HepG2 (cell line): Measurements from ENCODE around the gene B3GNT2. TPM values are rescaled to one million over a fixed set of nuclear protein-coding genes. Genes with fewer than 3 reads are reported as not detected.

Experiments
- ATAC-seq: fragments of 200-7000 bp; cut with Tn5 transposase; 3 replicates; pipeline ENCODE4 v1.9.1; 2020; ENCODE audit warnings: mild to moderate bottlenecking, moderate library complexity
- BruUV-seq: library from RNA; stranded (reverse); fragments of 400-500 nt; replicated peaks from 2 replicates; lab custom pipeline; 2021; lab: Mats Ljungman, UMichigan
- CTCF ChIA-PET: fragments of 300-600 bp; formaldehyde crosslinking; extraction: SDS; loops from one replicate; lab custom pipeline; 2021; ENCODE audit warnings: low total read pairs, inconsistent platforms, low intra/inter-chr PET ratio; lab: Yijun Ruan, JAX
- POLR2A ChIA-PET: fragments of 350-600 bp; sonication (Branson Sonifier 250); formaldehyde crosslinking; loops from one replicate; lab custom pipeline; 2020; ENCODE audit warnings: antibody characterized with exemption, inconsistent platforms; lab: Yijun Ruan, JAX
- DNase-seq: peaks from one replicate; pipeline ENCODE4 v3.0.0-alpha.2; 2015; ENCODE audit warnings: low spot score
- FAIRE-seq: peaks from 3 replicates; lab custom pipeline; 2011; peaks lifted over from hg19 to GRCh38; lab: Jason Lieb, UNC
- H2AFZ ChIP-seq: one replicate; pipeline ENCODE4 v1.6.1; 2011; ENCODE audit warnings: low read length, inconsistent platforms
- H3K27ac ChIP-seq: fragments of 300-600 bp; 3 replicates; pipeline ENCODE4 v1.8.0; 2011; ENCODE audit warnings: mixed run types, mild to moderate bottlenecking, mixed read lengths, low read length, inconsistent platforms; ENCODE audit not compliant: insufficient read depth; ENCODE audit errors: extremely low read length
- H3K27me3 ChIP-seq, 2 experiments: fragments of 200-600 bp in 1 of 2; 2 replicates in 1 of 2; 3 replicates in 1 of 2; pipeline versions ENCODE4 v1.6.0 to v1.8.0; 2011; ENCODE audit warnings: low read length in 2 of 2, mild to moderate bottlenecking in 2 of 2, moderate library complexity in 2 of 2, inconsistent platforms in 1 of 2; ENCODE audit not compliant: insufficient read depth in 2 of 2, control insufficient read depth in 1 of 2
- H3K36me3 ChIP-seq, 2 experiments: fragments of 200-600 bp in 1 of 2; replicated peaks in 1 of 2; 2 replicates in 1 of 2; 3 replicates in 1 of 2; pipeline versions ENCODE4 v1.5.1 to v1.8.0; 2011; ENCODE audit warnings: low read length in 2 of 2, inconsistent platforms in 1 of 2; ENCODE audit not compliant: insufficient read depth in 2 of 2, control insufficient read depth in 1 of 2
- H3K4me1 ChIP-seq: 2 replicates; pipeline ENCODE4 v1.5.1; 2012; ENCODE audit warnings: low read length, inconsistent platforms; ENCODE audit not compliant: insufficient read depth
- H3K4me2 ChIP-seq: 2 replicates; pipeline ENCODE4 v1.6.0; 2011; ENCODE audit warnings: low read depth, low read length, inconsistent platforms
- H3K4me3 ChIP-seq, 3 experiments: fragments of 200-600 bp in 1 of 3; sonication (generic), shearing (Covaris generic) in 1 of 3; replicated peaks in 1 of 3; 2 replicates each; pipeline ENCODE4 v1.5.1; 2011 to 2016; ENCODE audit warnings: low read length in 3 of 3, inconsistent platforms in 2 of 3, low read depth in 2 of 3, mild to moderate bottlenecking in 2 of 3, control low read depth in 1 of 3, mixed read lengths in 1 of 3; ENCODE audit not compliant: insufficient read depth in 1 of 3
- H3K79me2 ChIP-seq: one replicate; pipeline ENCODE4 v1.6.1; 2011; ENCODE audit warnings: low read length, inconsistent platforms; ENCODE audit not compliant: insufficient read depth
- H3K9ac ChIP-seq: 2 replicates; pipeline ENCODE4 v1.6.0; 2011; ENCODE audit warnings: mild to moderate bottlenecking, low read depth, low read length, inconsistent platforms; ENCODE audit not compliant: insufficient read depth
- H3K9me3 ChIP-seq: 2 replicates; pipeline ENCODE4 v1.5.1; 2012; ENCODE audit warnings: mild to moderate bottlenecking, low read length
- H4K20me1 ChIP-seq: 2 replicates; pipeline ENCODE4 v1.6.0; 2011; ENCODE audit warnings: inconsistent platforms, mild to moderate bottlenecking, low read length, moderate library complexity; ENCODE audit not compliant: insufficient read depth
- ATRX ChIP-seq: sonication (generic); formaldehyde crosslinking; IDR thresholded peaks from 2 replicates; pipeline ENCODE4 v1.4.0; 2020; ENCODE audit warnings: missing genetic modification reagents, borderline replicate concordance
- DBP ChIP-seq: sonication (generic); formaldehyde crosslinking; IDR thresholded peaks from 2 replicates; pipeline ENCODE4 v1.4.0; 2020; ENCODE audit warnings: missing genetic modification reagents; ENCODE audit errors: not compliant biosample characterization
- ETV5 ChIP-seq: IDR thresholded peaks from 2 replicates; pipeline ENCODE4 v1.6.1; 2018; ENCODE audit warnings: missing biosample characterization, missing genetic modification reagents, inconsistent platforms, borderline replicate concordance
- IRF9 ChIP-seq: sonication (generic); formaldehyde crosslinking; IDR thresholded peaks from 2 replicates; pipeline ENCODE4 v1.8.0; 2022; ENCODE audit warnings: missing genetic modification reagents, mild to moderate bottlenecking, borderline replicate concordance
- MIXL1 ChIP-seq: IDR thresholded peaks from 2 replicates; pipeline ENCODE4 v1.6.1; 2016
- MTF2 ChIP-seq: sonication (generic); formaldehyde crosslinking; IDR thresholded peaks from 2 replicates; pipeline ENCODE4 v1.5.0; 2020; ENCODE audit warnings: missing genetic modification reagents, borderline replicate concordance
- NCOA1 ChIP-seq: sonication (generic); formaldehyde crosslinking; IDR thresholded peaks from 2 replicates; pipeline ENCODE4 v1.9.0; 2021; ENCODE audit warnings: missing genetic modification reagents
- POLR2AphosphoS5 ChIP-seq: IDR thresholded peaks from 2 replicates; pipeline ENCODE4 v1.6.1; 2012; ENCODE audit warnings: low read depth, low read length
- SRF ChIP-seq: IDR thresholded peaks from 2 replicates; pipeline ENCODE4 v1.6.1; 2011; ENCODE audit warnings: mild to moderate bottlenecking, low read depth, low read length, moderate library complexity
- ZNF572 ChIP-seq: sonication (generic); formaldehyde crosslinking; IDR thresholded peaks from 2 replicates; pipeline ENCODE4 v1.5.1; 2020; ENCODE audit warnings: mild to moderate bottlenecking, missing genetic modification reagents
- ZNF713 ChIP-seq: sonication (generic); formaldehyde crosslinking; IDR thresholded peaks from 2 replicates; pipeline ENCODE4 v1.4.0; 2020; ENCODE audit warnings: mild to moderate bottlenecking, missing genetic modification reagents
- ZNF883 ChIP-seq: sonication (generic); formaldehyde crosslinking; IDR thresholded peaks from 2 replicates; pipeline ENCODE4 v1.5.1; 2020; ENCODE audit warnings: mild to moderate bottlenecking, missing genetic modification reagents; ENCODE audit errors: not compliant biosample characterization
- WGBS: methylation state at CpG from one replicate; pipeline ENCODE4 v1.1.6; 2017; ENCODE audit warnings: low lambda C conversion rate; 5-methylcytosine and 5-hydroxymethylcytosine counted together
- in situ Hi-C: cut with HindIII; loops from 2 replicates; pipeline ENCODE4 v1.10.0; 2017; ENCODE audit warnings: low pct_unique_long_range_greater_than_20kb; ENCODE audit not compliant: extremely low pct_ligation_motif_present
- intact Hi-C: fragments of 100-400 bp; cut with micrococcal nuclease; formaldehyde crosslinking; loops from one replicate; pipeline ENCODE4 v1.10.0; 2022; ENCODE audit not compliant: unreplicated experiment
- polyA plus RNA-seq, 8 experiments: library from polyadenylated mRNA; depleted of rRNA in 3 of 8; stranded (reverse) in 7 of 8; unstranded in 1 of 8; fragments of >200 nt; fragmentation: Illumina TruSeq in 4 of 8; extraction: Trizol in 4 of 8; gene quantifications; 2 replicates each; pipeline versions ENCODE4 v1.2.1 to v1.2.3, GENCODE V29; 2011 to 2016; ENCODE audit warnings: low read depth in 4 of 8, missing spikeins in 1 of 8, mixed read lengths in 1 of 8; ENCODE audit not compliant: insufficient read depth in 1 of 8
- total RNA-seq, 5 experiments: library from RNA; depleted of rRNA; stranded (reverse); fragments of >200 nt; fragmentation: Illumina TruSeq; extraction: Trizol; gene quantifications; 2 replicates each; pipeline ENCODE4 v1.2.3, GENCODE V29; 2016; ENCODE audit warnings: low read depth in 1 of 5
- TF ChIP-seq, protein P1 (sequence below): IDR thresholded peaks from 2 replicates; pipeline ENCODE4 v1.6.1; 2016; ENCODE audit warnings: mild to moderate bottlenecking, missing biosample characterization, missing genetic modification reagents
- TF ChIP-seq, protein P2 (sequence below): sonication (generic); formaldehyde crosslinking; IDR thresholded peaks from 2 replicates; pipeline ENCODE4 v1.4.0; 2020; ENCODE audit warnings: mild to moderate bottlenecking, low read depth, missing genetic modification reagents
- TF ChIP-seq, protein P3 (sequence below): sonication (generic); formaldehyde crosslinking; IDR thresholded peaks from 2 replicates; pipeline ENCODE4 v1.5.1; 2020; ENCODE audit warnings: missing genetic modification reagents, mild to moderate bottlenecking, borderline replicate concordance

B3GNT2 gene
- total and polyA plus RNA-seq, 2 of the 13 experiments (the other 11 are each of a cell fraction or from before 2014, with no cell fraction given): 26.3 to 28.5 TPM

DNA sequence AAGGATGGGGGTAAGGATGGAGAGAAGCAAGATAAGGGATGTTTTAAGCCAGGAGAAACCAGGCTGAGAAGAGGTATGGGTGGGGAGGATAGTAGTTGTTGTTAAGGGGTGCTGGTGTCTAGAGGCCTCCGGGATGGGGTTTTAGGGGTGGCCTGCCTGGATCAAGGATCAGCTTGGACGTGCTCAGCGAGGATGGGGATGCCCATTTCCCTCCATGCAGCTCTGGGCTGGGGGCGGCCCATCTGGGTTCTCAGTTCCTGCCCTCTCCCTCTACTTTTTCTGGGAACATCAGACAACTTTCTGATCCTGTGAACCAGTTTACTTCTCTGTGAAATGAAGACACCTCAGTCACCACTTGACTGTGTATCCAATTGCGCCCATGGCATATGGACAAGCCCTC is 10.1 kb downstream of the B3GNT2 start:
- H3K4me2 ChIP-seq: no peak overlapping the region
- H3K79me2 ChIP-seq: peaks cover 98% of the 10 kb centered on the region
- no peak for DNase-seq
- peaks cover 97% of the 10 kb centered on the region for H4K20me1 ChIP-seq
- WGBS: 98% methylated on average over 5 of the region's 5 CpGs
- no peak overlapping the region for H2AFZ ChIP-seq
- no peak for FAIRE-seq
- intact Hi-C loops: no loop called here
- H3K4me3 ChIP-seq: no peak overlapping the region
- no TSS peak for BruUV-seq
- peaks cover 0 to 3% of the 10 kb centered on the region in 2 experiments; a peak in 1 of 5 replicates for H3K36me3 ChIP-seq
- H3K9me3 ChIP-seq: no peaks in the 10 kb centered on the region
- ATAC-seq: no peak
- H3K27ac ChIP-seq: no peak overlapping the region
- POLR2A ChIA-PET: no interaction called here
- peaks cover 54% of the 10 kb centered on the region for H3K4me1 ChIP-seq
- TF ChIP-seq MTF2 (CRISPR knock-in tag) (no peak), NCOA1 (no peak), POLR2AphosphoS5 (no peak), ZNF713 (CRISPR knock-in tag) (no peak), ZNF572 (no peak), DBP (no peak), ATRX (CRISPR knock-in tag) (no peak), SRF (no peak)
- TF ChIP-seq, protein P1, sequence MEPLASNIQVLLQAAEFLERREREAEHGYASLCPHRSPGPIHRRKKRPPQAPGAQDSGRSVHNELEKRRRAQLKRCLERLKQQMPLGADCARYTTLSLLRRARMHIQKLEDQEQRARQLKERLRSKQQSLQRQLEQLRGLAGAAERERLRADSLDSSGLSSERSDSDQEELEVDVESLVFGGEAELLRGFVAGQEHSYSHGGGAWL (CRISPR knock-in tag): no peak
- no peak overlapping the region for H3K9ac ChIP-seq
- CTCF ChIA-PET: no interaction called here
- in situ Hi-C loops: no loop called here
- no peaks in the 10 kb centered on the region for H3K27me3 ChIP-seq

- ChIA-PET CTCF (no interaction called here), POLR2A (no interaction called here)
- peaks cover 54% of the 10 kb centered on the region for H3K4me1 ChIP-seq
- 96% methylated on average over 10 of the region's 10 CpGs for WGBS
- H3K36me3 ChIP-seq: peaks cover 0 to 6% of the 10 kb centered on the region in 2 experiments; a peak in 1 of 5 replicates
- no peaks in the 10 kb centered on the region for H3K27me3 ChIP-seq
- FAIRE-seq (no peak), DNase-seq (no peak), ATAC-seq (no peak)
- no peak overlapping the region for H2AFZ ChIP-seq
- H3K9ac ChIP-seq: no peak overlapping the region
- no peak overlapping the region for H3K4me3 ChIP-seq
- peaks cover 97% of the 10 kb centered on the region for H4K20me1 ChIP-seq
- H3K4me2 ChIP-seq: no peak overlapping the region
- H3K79me2 ChIP-seq: peaks cover 98% of the 10 kb centered on the region
- H3K9me3 ChIP-seq: no peaks in the 10 kb centered on the region
- H3K27ac ChIP-seq: no peak overlapping the region
- intact Hi-C loops: no loop called here
- no TSS peak for BruUV-seq
- in situ Hi-C loops: no loop called here
- TF ChIP-seq, protein P2, sequence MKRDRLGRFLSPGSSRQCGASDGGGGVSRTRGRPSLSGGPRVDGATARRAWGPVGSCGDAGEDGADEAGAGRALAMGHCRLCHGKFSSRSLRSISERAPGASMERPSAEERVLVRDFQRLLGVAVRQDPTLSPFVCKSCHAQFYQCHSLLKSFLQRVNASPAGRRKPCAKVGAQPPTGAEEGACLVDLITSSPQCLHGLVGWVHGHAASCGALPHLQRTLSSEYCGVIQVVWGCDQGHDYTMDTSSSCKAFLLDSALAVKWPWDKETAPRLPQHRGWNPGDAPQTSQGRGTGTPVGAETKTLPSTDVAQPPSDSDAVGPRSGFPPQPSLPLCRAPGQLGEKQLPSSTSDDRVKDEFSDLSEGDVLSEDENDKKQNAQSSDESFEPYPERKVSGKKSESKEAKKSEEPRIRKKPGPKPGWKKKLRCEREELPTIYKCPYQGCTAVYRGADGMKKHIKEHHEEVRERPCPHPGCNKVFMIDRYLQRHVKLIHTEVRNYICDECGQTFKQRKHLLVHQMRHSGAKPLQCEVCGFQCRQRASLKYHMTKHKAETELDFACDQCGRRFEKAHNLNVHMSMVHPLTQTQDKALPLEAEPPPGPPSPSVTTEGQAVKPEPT (CRISPR knock-in tag): no peak
- TF ChIP-seq ZNF883 (CRISPR knock-in tag): no peak
- TF ChIP-seq MIXL1 (CRISPR knock-in tag): no peak
- TF ChIP-seq, protein P3, sequence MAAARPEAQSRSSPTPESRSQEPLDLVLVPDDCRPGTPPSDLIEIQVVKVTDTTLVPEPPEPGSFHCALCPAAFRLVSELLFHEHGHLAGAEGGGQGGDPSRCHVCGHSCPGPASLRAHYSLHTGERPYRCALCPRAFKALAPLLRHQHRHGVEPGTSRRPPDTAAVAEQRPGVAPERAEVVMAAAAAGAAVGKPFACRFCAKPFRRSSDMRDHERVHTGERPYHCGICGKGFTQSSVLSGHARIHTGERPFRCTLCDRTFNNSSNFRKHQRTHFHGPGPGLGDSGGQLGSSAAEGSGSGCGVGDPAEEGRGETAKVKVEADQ (CRISPR knock-in tag): no peak
- TF ChIP-seq ETV5 (CRISPR knock-in tag): no peak
- no peak for TF ChIP-seq IRF9 (CRISPR knock-in tag)
Observed at GRCh38 chr2:62207491-62207890, 11.6 kb downstream of the B3GNT2 start.
